ENCODE data around the gene NFYC. TPM values are rescaled to one million over a fixed set of nuclear protein-coding genes. Genes with fewer than 3 reads are reported as not detected.

The NFYC gene
- total RNA-seq, 1 donor = 24.2 TPM

GRCh38 chr1:40679165-40679953, 12.1 kb upstream of the NFYC start:
- Histone ChIP-seq H3K27ac (ENCODE audit: low read depth, low read length) (no peak overlapping the region), H3K36me3 (ENCODE audit: insufficient read depth, low read length) (no peaks in the 10 kb centered on the region), H3K79me2 (ENCODE audit: insufficient read depth, low read length) (no peaks in the 10 kb centered on the region), H3K4me1 (ENCODE audit: insufficient read depth, low read length) (no peaks in the 10 kb centered on the region), H3K27me3 (ENCODE audit: insufficient read depth, low read length) (no peaks in the 10 kb centered on the region), H2AFZ (ENCODE audit: low read length) (no peak overlapping the region), H3K9me3 (ENCODE audit: low read depth, low read length) (no peaks in the 10 kb centered on the region), H3K4me3 (ENCODE audit: insufficient read depth, low read length) (no peak overlapping the region), H4K20me1 (ENCODE audit: insufficient read depth, low read length) (no peaks in the 10 kb centered on the region), H3K4me2 (ENCODE audit: insufficient read depth, low read length) (no peak overlapping the region)
- no peak for TF ChIP-seq CTCF (IDR thresholded peaks at IDR 0.05; ENCODE audit: extremely low read depth, low read depth, low read length)
- peak; percentile 66 for DNase-seq (ENCODE audit: insufficient read length, low spot score, missing footprints)

- Histone ChIP-seq H3K36me3 (ENCODE audit: insufficient read depth, low read length) (peaks cover 12% of the 10 kb centered on the region), H3K4me1 (ENCODE audit: insufficient read depth, low read length) (no peaks in the 10 kb centered on the region), H3K27me3 (ENCODE audit: insufficient read depth, low read length) (no peaks in the 10 kb centered on the region), H3K27ac (ENCODE audit: low read depth, low read length) (no peak overlapping the region), H4K20me1 (ENCODE audit: insufficient read depth, low read length) (peaks cover 3% of the 10 kb centered on the region), H3K4me2 (ENCODE audit: insufficient read depth, low read length) (no peak overlapping the region), H3K4me3 (ENCODE audit: insufficient read depth, low read length) (no peak overlapping the region), H3K9me3 (ENCODE audit: low read depth, low read length) (no peaks in the 10 kb centered on the region), H2AFZ (ENCODE audit: low read length) (no peak overlapping the region), H3K79me2 (ENCODE audit: insufficient read depth, low read length) (peaks cover 7% of the 10 kb centered on the region)
- DNase-seq (ENCODE audit: insufficient read length, low spot score, missing footprints) = no peak
- TF ChIP-seq CTCF (IDR thresholded peaks at IDR 0.05; ENCODE audit: extremely low read depth, low read depth, low read length) = no peak
These were observed 6.8 kb upstream of the NFYC start for GRCh38 chr1:40684669-40685068.

GRCh38 chr1:40687059-40687458, 4.4 kb upstream of the NFYC start:
- Histone ChIP-seq H3K27me3 (ENCODE audit: insufficient read depth, low read length) (no peaks in the 10 kb centered on the region), H3K4me2 (ENCODE audit: insufficient read depth, low read length) (no peak overlapping the region), H3K36me3 (ENCODE audit: insufficient read depth, low read length) (peaks cover 12% of the 10 kb centered on the region), H2AFZ (ENCODE audit: low read length) (no peak overlapping the region), H3K27ac (ENCODE audit: low read depth, low read length) (no peak overlapping the region), H4K20me1 (ENCODE audit: insufficient read depth, low read length) (peaks cover 9% of the 10 kb centered on the region), H3K79me2 (ENCODE audit: insufficient read depth, low read length) (peaks cover 27% of the 10 kb centered on the region), H3K9me3 (ENCODE audit: low read depth, low read length) (no peaks in the 10 kb centered on the region), H3K4me1 (ENCODE audit: insufficient read depth, low read length) (peaks cover 7% of the 10 kb centered on the region), H3K4me3 (ENCODE audit: insufficient read depth, low read length) (no peak overlapping the region)
- no peak for DNase-seq (ENCODE audit: insufficient read length, low spot score, missing footprints)
- no peak for TF ChIP-seq CTCF (IDR thresholded peaks at IDR 0.05; ENCODE audit: extremely low read depth, low read depth, low read length)

GRCh38 chr1:40687661-40688060, 3.8 kb upstream of the NFYC start:
- H3K9me3 ChIP-seq (ENCODE audit: low read depth, low read length) = no peaks in the 10 kb centered on the region
- no peak for DNase-seq (ENCODE audit: insufficient read length, low spot score, missing footprints)
- TF ChIP-seq CTCF (IDR thresholded peaks at IDR 0.05; ENCODE audit: extremely low read depth, low read depth, low read length) = no peak
- H3K27me3 ChIP-seq (ENCODE audit: insufficient read depth, low read length) = no peaks in the 10 kb centered on the region
- peaks cover 12% of the 10 kb centered on the region for H3K4me1 ChIP-seq (ENCODE audit: insufficient read depth, low read length)
- no peak overlapping the region for H3K27ac ChIP-seq (ENCODE audit: low read depth, low read length)
- H3K4me3 ChIP-seq (ENCODE audit: insufficient read depth, low read length) = no peak overlapping the region
- H3K4me2 ChIP-seq (ENCODE audit: insufficient read depth, low read length) = no peak overlapping the region
- H4K20me1 ChIP-seq (ENCODE audit: insufficient read depth, low read length) = peaks cover 9% of the 10 kb centered on the region
- H3K79me2 ChIP-seq (ENCODE audit: insufficient read depth, low read length) = peaks cover 33% of the 10 kb centered on the region
- no peak overlapping the region for H2AFZ ChIP-seq (ENCODE audit: low read length)
- H3K36me3 ChIP-seq (ENCODE audit: insufficient read depth, low read length) = peaks cover 12% of the 10 kb centered on the region
